NT2/D1 (cell line): ENCODE data around the gene PPDPF.

Experiments
- YY1 ChIP-seq: IDR thresholded peaks from 2 replicates; pipeline ENCODE4 v1.6.1; 2011; ENCODE audit not compliant: insufficient read length, insufficient read depth
- ZNF274 ChIP-seq: IDR thresholded peaks from 2 replicates; pipeline ENCODE4 v1.6.1; 2011; ENCODE audit warnings: mild to moderate bottlenecking, low read depth, low read length

- TF ChIP-seq YY1 (no peak), ZNF274 (no peak)
Observed at GRCh38 chr20:63539441-63540370, 19.1 kb downstream of the PPDPF start.
